WTC11 (cell line): ENCODE measurements around the gene HSPB3. TPM values are rescaled to one million over a fixed set of nuclear protein-coding genes. Genes with fewer than 3 reads are reported as not detected.

Experiments used
- ATAC-seq: fragments of 200-7000 bp; cut with Tn5 transposase; 2 replicates; pipeline ENCODE4 v1.10.0; 2021; ENCODE audit warnings: mild to moderate bottlenecking, moderate library complexity
- CTCF ChIA-PET: fragments of 300-600 bp; sonication (Branson Sonifier 250); formaldehyde crosslinking; loops from one replicate; lab custom pipeline; 2021; ENCODE audit warnings: antibody characterized with exemption; lab: Charles Lee
- POLR2A ChIA-PET: fragments of 350-600 bp; sonication (Branson Sonifier 250); formaldehyde crosslinking; loops from one replicate; lab custom pipeline; 2021; ENCODE audit warnings: antibody characterized with exemption; lab: Charles Lee
- DNase-seq: peaks from one replicate; pipeline ENCODE4 v3.0.0; 2021; ENCODE audit warnings: low spot score
- H3K27ac Mint-ChIP-seq: 2 replicates; pipeline ENCODE4 v1.8.0; 2021; ENCODE audit warnings: mixed read lengths
- H3K27me3 Mint-ChIP-seq: 2 replicates; pipeline ENCODE4 v1.8.0; 2021; ENCODE audit warnings: low read depth, mild to moderate bottlenecking, moderate library complexity, mixed read lengths
- H3K36me3 Mint-ChIP-seq: 2 replicates; pipeline ENCODE4 v1.8.0; 2021; ENCODE audit warnings: mixed read lengths
- H3K4me1 Mint-ChIP-seq: 2 replicates; pipeline ENCODE4 v1.8.0; 2022; ENCODE audit warnings: mixed read lengths
- H3K4me3 Mint-ChIP-seq: 2 replicates; pipeline ENCODE4 v1.8.0; 2021; ENCODE audit warnings: mild to moderate bottlenecking, moderate library complexity, mixed read lengths
- H3K9me3 Mint-ChIP-seq: 2 replicates; pipeline ENCODE4 v1.8.0; 2021; ENCODE audit warnings: mixed read lengths
- EMX1 ChIP-seq: fragments of 250-450 bp; sonication (Bioruptor Pico); IDR thresholded peaks from 2 replicates; pipeline ENCODE4 v1.8.0; 2021; ENCODE audit warnings: mild to moderate bottlenecking
- FOXK1 ChIP-seq: sonication (generic); formaldehyde crosslinking; IDR thresholded peaks from 2 replicates; pipeline ENCODE4 v1.8.0; 2022; ENCODE audit warnings: mild to moderate bottlenecking, moderate library complexity, missing genetic modification reagents
- GTF2I ChIP-seq: fragments of 250-450 bp; sonication (Bioruptor Pico); conservative IDR thresholded peaks from 2 replicates; pipeline ENCODE4 v1.4.0; 2021; ENCODE audit warnings: mild to moderate bottlenecking
- HMGA2 ChIP-seq: fragments of 250-450 bp; sonication (Bioruptor Pico); IDR thresholded peaks from 2 replicates; pipeline ENCODE4 v1.4.0; 2021; ENCODE audit warnings: mild to moderate bottlenecking, moderate library complexity
- MXD4 ChIP-seq: fragments of 250-450 bp; sonication (Bioruptor Pico); IDR thresholded peaks from 2 replicates; pipeline ENCODE4 v1.8.0; 2021; ENCODE audit warnings: mild to moderate bottlenecking, moderate library complexity, borderline replicate concordance
- NFE2L1 ChIP-seq: sonication (generic); formaldehyde crosslinking; IDR thresholded peaks from 2 replicates; pipeline ENCODE4 v1.8.1; 2023; ENCODE audit warnings: missing genetic modification reagents
- RELA ChIP-seq: sonication (generic); formaldehyde crosslinking; IDR thresholded peaks from 2 replicates; pipeline ENCODE4 v1.8.1; 2022; ENCODE audit warnings: missing genetic modification reagents, mild to moderate bottlenecking, borderline replicate concordance
- SP1 ChIP-seq: sonication (generic); formaldehyde crosslinking; conservative IDR thresholded peaks from 2 replicates; pipeline ENCODE4 v1.8.1; 2022; ENCODE audit warnings: missing genetic modification reagents
- TEAD4 ChIP-seq: sonication (generic); formaldehyde crosslinking; IDR thresholded peaks from 2 replicates; pipeline ENCODE4 v1.8.0; 2022; ENCODE audit warnings: mild to moderate bottlenecking, missing genetic modification reagents
- ZNF138 ChIP-seq: sonication (generic); formaldehyde crosslinking; conservative IDR thresholded peaks from 2 replicates; pipeline ENCODE4 v1.8.1; 2022; ENCODE audit warnings: mild to moderate bottlenecking, moderate library complexity, missing genetic modification reagents
- ZNF416 ChIP-seq: fragments of 250-450 bp; sonication (Bioruptor Pico); IDR thresholded peaks from 2 replicates; pipeline ENCODE4 v1.9.0; 2021; ENCODE audit warnings: mild to moderate bottlenecking, inconsistent platforms
- total RNA-seq: library from RNA; stranded (reverse); gene quantifications from 3 replicates; pipeline ENCODE4 v1.2.3, GENCODE V29; 2021
- TF ChIP-seq, protein P1 (sequence below): fragments of 250-450 bp; sonication (Bioruptor Pico); IDR thresholded peaks from 2 replicates; pipeline ENCODE4 v1.8.0; 2021; ENCODE audit warnings: mild to moderate bottlenecking
- TF ChIP-seq, protein P2 (sequence below): sonication (generic); formaldehyde crosslinking; IDR thresholded peaks from 2 replicates; pipeline ENCODE4 v1.8.1; 2022; ENCODE audit warnings: mild to moderate bottlenecking, missing genetic modification reagents, moderate library complexity, borderline replicate concordance
- TF ChIP-seq, protein P3 (sequence below): fragments of 250-450 bp; sonication (Bioruptor Pico); IDR thresholded peaks from 2 replicates; pipeline ENCODE4 v1.9.0; 2021; ENCODE audit warnings: moderate library complexity, mild to moderate bottlenecking, inconsistent platforms, borderline replicate concordance
- TF ChIP-seq, protein P4 (sequence below): fragments of 250-450 bp; sonication (Bioruptor Pico); IDR thresholded peaks from 2 replicates; pipeline ENCODE4 v1.9.0; 2021; ENCODE audit warnings: mild to moderate bottlenecking
- TF ChIP-seq, protein P5 (sequence below): sonication (generic); formaldehyde crosslinking; IDR thresholded peaks from 2 replicates; pipeline ENCODE4 v1.8.0; 2022; ENCODE audit warnings: mild to moderate bottlenecking, missing genetic modification reagents
- TF ChIP-seq, protein P6 (sequence below): sonication (generic); formaldehyde crosslinking; IDR thresholded peaks from 2 replicates; pipeline ENCODE4 v1.8.1; 2022; ENCODE audit warnings: low read depth, missing genetic modification reagents, borderline replicate concordance
- TF ChIP-seq, protein P7 (sequence below): fragments of 250-450 bp; sonication (Bioruptor Pico); IDR thresholded peaks from 2 replicates; pipeline ENCODE4 v2.1.2; 2022; ENCODE audit warnings: mild to moderate bottlenecking, moderate library complexity
- TF ChIP-seq, protein P8 (sequence below): sonication (generic); formaldehyde crosslinking; IDR thresholded peaks from 2 replicates; pipeline ENCODE4 v1.8.0; 2022; ENCODE audit warnings: mild to moderate bottlenecking, missing genetic modification reagents

The HSPB3 gene
- total RNA-seq, 1 experiment from 2014 or later: not detected

DNA sequence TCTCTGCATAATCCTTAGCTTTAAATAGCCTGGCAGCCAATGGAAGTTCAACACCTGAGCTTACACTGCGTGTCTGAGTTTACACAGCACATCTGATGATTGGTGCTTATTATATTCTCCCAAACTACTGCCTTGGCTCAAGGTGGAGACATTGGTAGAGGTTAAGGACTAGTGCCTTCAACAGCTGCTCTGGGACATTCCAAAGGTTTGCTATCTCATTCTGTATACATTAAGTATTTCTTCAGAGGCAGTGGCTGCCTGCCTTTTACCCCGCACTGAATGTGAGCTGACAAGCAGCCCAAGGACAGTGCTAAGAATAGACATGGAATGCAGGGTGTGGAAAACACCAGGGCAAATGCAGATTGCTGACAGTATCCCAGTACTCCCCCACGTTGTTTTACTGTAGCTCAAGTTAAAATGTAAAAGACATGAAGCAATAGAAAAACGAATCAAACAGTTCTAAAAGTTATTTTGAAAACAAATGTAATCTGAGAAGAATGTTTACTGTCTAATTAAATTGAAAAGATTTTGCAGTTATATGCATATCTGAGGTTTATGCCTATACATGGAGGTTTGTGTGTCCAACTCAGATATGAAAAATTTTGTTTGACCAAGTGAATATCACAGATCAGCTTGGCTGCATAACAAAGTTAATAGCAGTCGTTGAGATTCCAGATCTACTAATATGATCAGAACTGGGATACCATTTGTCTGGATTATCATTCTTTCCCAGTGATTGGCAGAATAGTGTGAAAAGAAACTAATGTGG lies 1.8 kb downstream of the HSPB3 start:
- ChIA-PET CTCF (interaction anchor here (0.6 to 0.9 kb wide), 2 partner anchors 75 to 410 kb away, joined by 3 to 4 read pairs; no protein-coding TSS in a partner anchor), POLR2A (interaction anchor here (0.9 kb wide), 1 partner anchor 11 kb away, joined by 3 read pairs; no protein-coding TSS in a partner anchor)
- H3K27me3 Mint-ChIP-seq: peaks cover 3% of the 10 kb centered on the region; the same call in 1 of the 2 replicates
- TF ChIP-seq ZNF416 (CRISPR knock-in tag) (no peak), ZNF138 (CRISPR knock-in tag) (no peak), EMX1 (CRISPR knock-in tag) (no peak), TEAD4 (no peak), FOXK1 (CRISPR knock-in tag) (no peak), SP1 (CRISPR knock-in tag) (no peak), RELA (no peak), HMGA2 (no peak), NFE2L1 (no peak), GTF2I (no peak), MXD4 (CRISPR knock-in tag) (no peak)
- TF ChIP-seq, protein P1, sequence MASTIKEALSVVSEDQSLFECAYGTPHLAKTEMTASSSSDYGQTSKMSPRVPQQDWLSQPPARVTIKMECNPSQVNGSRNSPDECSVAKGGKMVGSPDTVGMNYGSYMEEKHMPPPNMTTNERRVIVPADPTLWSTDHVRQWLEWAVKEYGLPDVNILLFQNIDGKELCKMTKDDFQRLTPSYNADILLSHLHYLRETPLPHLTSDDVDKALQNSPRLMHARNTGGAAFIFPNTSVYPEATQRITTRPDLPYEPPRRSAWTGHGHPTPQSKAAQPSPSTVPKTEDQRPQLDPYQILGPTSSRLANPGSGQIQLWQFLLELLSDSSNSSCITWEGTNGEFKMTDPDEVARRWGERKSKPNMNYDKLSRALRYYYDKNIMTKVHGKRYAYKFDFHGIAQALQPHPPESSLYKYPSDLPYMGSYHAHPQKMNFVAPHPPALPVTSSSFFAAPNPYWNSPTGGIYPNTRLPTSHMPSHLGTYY (CRISPR knock-in tag): no peak
- TF ChIP-seq, protein P2, sequence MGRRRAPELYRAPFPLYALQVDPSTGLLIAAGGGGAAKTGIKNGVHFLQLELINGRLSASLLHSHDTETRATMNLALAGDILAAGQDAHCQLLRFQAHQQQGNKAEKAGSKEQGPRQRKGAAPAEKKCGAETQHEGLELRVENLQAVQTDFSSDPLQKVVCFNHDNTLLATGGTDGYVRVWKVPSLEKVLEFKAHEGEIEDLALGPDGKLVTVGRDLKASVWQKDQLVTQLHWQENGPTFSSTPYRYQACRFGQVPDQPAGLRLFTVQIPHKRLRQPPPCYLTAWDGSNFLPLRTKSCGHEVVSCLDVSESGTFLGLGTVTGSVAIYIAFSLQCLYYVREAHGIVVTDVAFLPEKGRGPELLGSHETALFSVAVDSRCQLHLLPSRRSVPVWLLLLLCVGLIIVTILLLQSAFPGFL: no peak
- TF ChIP-seq, protein P3, sequence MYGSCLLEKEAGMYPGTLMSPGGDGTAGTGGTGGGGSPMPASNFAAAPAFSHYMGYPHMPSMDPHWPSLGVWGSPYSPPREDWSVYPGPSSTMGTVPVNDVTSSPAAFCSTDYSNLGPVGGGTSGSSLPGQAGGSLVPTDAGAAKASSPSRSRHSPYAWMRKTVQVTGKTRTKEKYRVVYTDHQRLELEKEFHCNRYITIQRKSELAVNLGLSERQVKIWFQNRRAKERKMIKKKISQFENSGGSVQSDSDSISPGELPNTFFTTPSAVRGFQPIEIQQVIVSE (CRISPR knock-in tag): no peak
- TF ChIP-seq, protein P4, sequence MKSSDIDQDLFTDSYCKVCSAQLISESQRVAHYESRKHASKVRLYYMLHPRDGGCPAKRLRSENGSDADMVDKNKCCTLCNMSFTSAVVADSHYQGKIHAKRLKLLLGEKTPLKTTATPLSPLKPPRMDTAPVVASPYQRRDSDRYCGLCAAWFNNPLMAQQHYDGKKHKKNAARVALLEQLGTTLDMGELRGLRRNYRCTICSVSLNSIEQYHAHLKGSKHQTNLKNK: no peak
- TF ChIP-seq, protein P5, sequence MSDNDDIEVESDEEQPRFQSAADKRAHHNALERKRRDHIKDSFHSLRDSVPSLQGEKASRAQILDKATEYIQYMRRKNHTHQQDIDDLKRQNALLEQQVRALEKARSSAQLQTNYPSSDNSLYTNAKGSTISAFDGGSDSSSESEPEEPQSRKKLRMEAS (CRISPR knock-in tag): no peak
- TF ChIP-seq, protein P6, sequence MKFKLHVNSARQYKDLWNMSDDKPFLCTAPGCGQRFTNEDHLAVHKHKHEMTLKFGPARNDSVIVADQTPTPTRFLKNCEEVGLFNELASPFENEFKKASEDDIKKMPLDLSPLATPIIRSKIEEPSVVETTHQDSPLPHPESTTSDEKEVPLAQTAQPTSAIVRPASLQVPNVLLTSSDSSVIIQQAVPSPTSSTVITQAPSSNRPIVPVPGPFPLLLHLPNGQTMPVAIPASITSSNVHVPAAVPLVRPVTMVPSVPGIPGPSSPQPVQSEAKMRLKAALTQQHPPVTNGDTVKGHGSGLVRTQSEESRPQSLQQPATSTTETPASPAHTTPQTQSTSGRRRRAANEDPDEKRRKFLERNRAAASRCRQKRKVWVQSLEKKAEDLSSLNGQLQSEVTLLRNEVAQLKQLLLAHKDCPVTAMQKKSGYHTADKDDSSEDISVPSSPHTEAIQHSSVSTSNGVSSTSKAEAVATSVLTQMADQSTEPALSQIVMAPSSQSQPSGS (CRISPR knock-in tag): no peak
- TF ChIP-seq, protein P7, sequence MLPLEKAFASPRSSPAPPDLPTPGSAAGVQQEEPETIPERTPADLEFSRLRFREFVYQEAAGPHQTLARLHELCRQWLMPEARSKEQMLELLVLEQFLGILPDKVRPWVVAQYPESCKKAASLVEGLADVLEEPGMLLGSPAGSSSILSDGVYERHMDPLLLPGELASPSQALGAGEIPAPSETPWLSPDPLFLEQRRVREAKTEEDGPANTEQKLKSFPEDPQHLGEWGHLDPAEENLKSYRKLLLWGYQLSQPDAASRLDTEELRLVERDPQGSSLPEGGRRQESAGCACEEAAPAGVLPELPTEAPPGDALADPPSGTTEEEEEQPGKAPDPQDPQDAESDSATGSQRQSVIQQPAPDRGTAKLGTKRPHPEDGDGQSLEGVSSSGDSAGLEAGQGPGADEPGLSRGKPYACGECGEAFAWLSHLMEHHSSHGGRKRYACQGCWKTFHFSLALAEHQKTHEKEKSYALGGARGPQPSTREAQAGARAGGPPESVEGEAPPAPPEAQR (CRISPR knock-in tag): no peak
- TF ChIP-seq, protein P8, sequence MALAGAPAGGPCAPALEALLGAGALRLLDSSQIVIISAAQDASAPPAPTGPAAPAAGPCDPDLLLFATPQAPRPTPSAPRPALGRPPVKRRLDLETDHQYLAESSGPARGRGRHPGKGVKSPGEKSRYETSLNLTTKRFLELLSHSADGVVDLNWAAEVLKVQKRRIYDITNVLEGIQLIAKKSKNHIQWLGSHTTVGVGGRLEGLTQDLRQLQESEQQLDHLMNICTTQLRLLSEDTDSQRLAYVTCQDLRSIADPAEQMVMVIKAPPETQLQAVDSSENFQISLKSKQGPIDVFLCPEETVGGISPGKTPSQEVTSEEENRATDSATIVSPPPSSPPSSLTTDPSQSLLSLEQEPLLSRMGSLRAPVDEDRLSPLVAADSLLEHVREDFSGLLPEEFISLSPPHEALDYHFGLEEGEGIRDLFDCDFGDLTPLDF (CRISPR knock-in tag): no peak
- no peak overlapping the region for H3K4me3 Mint-ChIP-seq
- no peak for DNase-seq
- ATAC-seq: peak; percentile 60
- H3K36me3 Mint-ChIP-seq: peaks cover 25% of the 10 kb centered on the region
- H3K9me3 Mint-ChIP-seq: peaks cover 26% of the 10 kb centered on the region
- peaks cover 10% of the 10 kb centered on the region for H3K4me1 Mint-ChIP-seq
- H3K27ac Mint-ChIP-seq: peak overlapping the region; percentile 1; the same call in 1 of the 2 replicates
